ENCODE results near the gene TMPRSS2.
"Not testable (repeated sequence)": the region's sequence is repeated elsewhere in the genome, so short reads cannot be mapped to it uniquely, and the experiment has no call there.

Gene TMPRSS2

GRCh38 chr21:41425588-41425953 lies 82.4 kb downstream of the TMPRSS2 start:
- no peak for DNase-seq

GRCh38 chr21:41423305-41423636 lies 84.7 kb downstream of the TMPRSS2 start:
- DNase-seq, result not testable (repeated sequence)

- no peak for DNase-seq
Measured at GRCh38 chr21:41422546-41423304, 85.2 kb downstream of the TMPRSS2 start.

GRCh38 chr21:41420998-41421397 lies 87.0 kb downstream of the TMPRSS2 start:
- not testable (repeated sequence) for DNase-seq

- DNase-seq, result peak; percentile 36
Measured at GRCh38 chr21:41419921-41420862, 87.8 kb downstream of the TMPRSS2 start.

GRCh38 chr21:41418956-41419680 lies 88.8 kb downstream of the TMPRSS2 start:
- DNase-seq, result no peak

- no peak for DNase-seq
Measured at GRCh38 chr21:41418393-41418792, 89.6 kb downstream of the TMPRSS2 start.

- DNase-seq, result not testable (repeated sequence)
Measured at GRCh38 chr21:41417505-41417904, 90.5 kb downstream of the TMPRSS2 start.
